WTC11 (cell line): Measurements from ENCODE around the gene OPRL1. TPM values are rescaled to one million over a fixed set of nuclear protein-coding genes. Genes with fewer than 3 reads are reported as not detected.

Source experiments
- ATAC-seq: fragments of 200-7000 bp; cut with Tn5 transposase; 2 replicates; pipeline ENCODE4 v1.10.0; 2021; ENCODE audit warnings: mild to moderate bottlenecking, moderate library complexity
- CTCF ChIA-PET: fragments of 300-600 bp; sonication (Branson Sonifier 250); formaldehyde crosslinking; loops from one replicate; lab custom pipeline; 2021; ENCODE audit warnings: antibody characterized with exemption; lab: Charles Lee
- POLR2A ChIA-PET: fragments of 350-600 bp; sonication (Branson Sonifier 250); formaldehyde crosslinking; loops from one replicate; lab custom pipeline; 2021; ENCODE audit warnings: antibody characterized with exemption; lab: Charles Lee
- DNase-seq: peaks from one replicate; pipeline ENCODE4 v3.0.0; 2021; ENCODE audit warnings: low spot score
- H3K27ac Mint-ChIP-seq: 2 replicates; pipeline ENCODE4 v1.8.0; 2021; ENCODE audit warnings: mixed read lengths
- H3K27me3 Mint-ChIP-seq: 2 replicates; pipeline ENCODE4 v1.8.0; 2021; ENCODE audit warnings: low read depth, mild to moderate bottlenecking, moderate library complexity, mixed read lengths
- H3K36me3 Mint-ChIP-seq: 2 replicates; pipeline ENCODE4 v1.8.0; 2021; ENCODE audit warnings: mixed read lengths
- H3K4me1 Mint-ChIP-seq: 2 replicates; pipeline ENCODE4 v1.8.0; 2022; ENCODE audit warnings: mixed read lengths
- H3K4me3 Mint-ChIP-seq: 2 replicates; pipeline ENCODE4 v1.8.0; 2021; ENCODE audit warnings: mild to moderate bottlenecking, moderate library complexity, mixed read lengths
- H3K9me3 Mint-ChIP-seq: 2 replicates; pipeline ENCODE4 v1.8.0; 2021; ENCODE audit warnings: mixed read lengths
- AFF4 ChIP-seq: sonication (generic); formaldehyde crosslinking; IDR thresholded peaks from 2 replicates; pipeline ENCODE4 v1.8.1; 2023; ENCODE audit warnings: mild to moderate bottlenecking, missing genetic modification reagents, borderline replicate concordance
- ATF1 ChIP-seq: sonication (generic); formaldehyde crosslinking; IDR thresholded peaks from 2 replicates; pipeline ENCODE4 v1.8.1; 2023; ENCODE audit warnings: mild to moderate bottlenecking, moderate library complexity, missing genetic modification reagents
- E2F4 ChIP-seq: sonication (generic); formaldehyde crosslinking; IDR thresholded peaks from 2 replicates; pipeline ENCODE4 v1.8.1; 2022; ENCODE audit warnings: low read depth, mild to moderate bottlenecking, moderate library complexity, missing genetic modification reagents, borderline replicate concordance
- EMX1 ChIP-seq: fragments of 250-450 bp; sonication (Bioruptor Pico); IDR thresholded peaks from 2 replicates; pipeline ENCODE4 v1.8.0; 2021; ENCODE audit warnings: mild to moderate bottlenecking
- GABPB1 ChIP-seq: sonication (generic); formaldehyde crosslinking; IDR thresholded peaks from 2 replicates; pipeline ENCODE4 v1.8.1; 2023; ENCODE audit warnings: mild to moderate bottlenecking, missing genetic modification reagents
- GRHL2 ChIP-seq: fragments of 250-450 bp; sonication (Bioruptor Pico); IDR thresholded peaks from 2 replicates; pipeline ENCODE4 v1.8.0; 2022; ENCODE audit warnings: mild to moderate bottlenecking, moderate library complexity; ENCODE audit not compliant: insufficient replicate concordance, severe bottlenecking
- JAZF1 ChIP-seq: fragments of 250-450 bp; sonication (Bioruptor Pico); IDR thresholded peaks from 2 replicates; pipeline ENCODE4 v1.9.0; 2021; ENCODE audit warnings: moderate library complexity, mild to moderate bottlenecking, inconsistent platforms
- MLX ChIP-seq: sonication (generic); formaldehyde crosslinking; IDR thresholded peaks from 2 replicates; pipeline ENCODE4 v1.8.1; 2023; ENCODE audit warnings: mild to moderate bottlenecking, missing genetic modification reagents, moderate library complexity
- NFE2L1 ChIP-seq: sonication (generic); formaldehyde crosslinking; IDR thresholded peaks from 2 replicates; pipeline ENCODE4 v1.8.1; 2023; ENCODE audit warnings: missing genetic modification reagents
- NR3C1 ChIP-seq: sonication (generic); formaldehyde crosslinking; conservative IDR thresholded peaks from 2 replicates; pipeline ENCODE4 v1.8.1; 2023; ENCODE audit warnings: low read depth, mild to moderate bottlenecking, missing genetic modification reagents
- SMAD3 ChIP-seq: sonication (generic); formaldehyde crosslinking; IDR thresholded peaks from 2 replicates; pipeline ENCODE4 v1.8.0; 2022; ENCODE audit warnings: missing genetic modification reagents, mild to moderate bottlenecking, borderline replicate concordance
- TEAD4 ChIP-seq: sonication (generic); formaldehyde crosslinking; IDR thresholded peaks from 2 replicates; pipeline ENCODE4 v1.8.0; 2022; ENCODE audit warnings: mild to moderate bottlenecking, missing genetic modification reagents
- ZBTB21 ChIP-seq: sonication (generic); formaldehyde crosslinking; IDR thresholded peaks from 2 replicates; pipeline ENCODE4 v1.8.1; 2023; ENCODE audit warnings: mild to moderate bottlenecking, missing genetic modification reagents, borderline replicate concordance
- ZNF232 ChIP-seq: sonication (generic); formaldehyde crosslinking; IDR thresholded peaks from 2 replicates; pipeline ENCODE4 v1.8.0; 2022; ENCODE audit warnings: mild to moderate bottlenecking, missing genetic modification reagents
- ZNF263 ChIP-seq: sonication (generic); formaldehyde crosslinking; IDR thresholded peaks from 2 replicates; pipeline ENCODE4 v1.8.1; 2022; ENCODE audit warnings: low read depth, mild to moderate bottlenecking, moderate library complexity, missing genetic modification reagents
- ZNF416 ChIP-seq: fragments of 250-450 bp; sonication (Bioruptor Pico); IDR thresholded peaks from 2 replicates; pipeline ENCODE4 v1.9.0; 2021; ENCODE audit warnings: mild to moderate bottlenecking, inconsistent platforms
- ZNF423 ChIP-seq: fragments of 250-450 bp; sonication (Bioruptor Pico); IDR thresholded peaks from 2 replicates; pipeline ENCODE4 v2.1.2; 2022; ENCODE audit warnings: mild to moderate bottlenecking, moderate library complexity
- total RNA-seq: library from RNA; stranded (reverse); gene quantifications from 3 replicates; pipeline ENCODE4 v1.2.3, GENCODE V29; 2021
- TF ChIP-seq, protein P1 (sequence below): sonication (generic); formaldehyde crosslinking; IDR thresholded peaks from 2 replicates; pipeline ENCODE4 v1.8.1; 2023; ENCODE audit warnings: mild to moderate bottlenecking, missing genetic modification reagents
- TF ChIP-seq, protein P2 (sequence below): sonication (generic); formaldehyde crosslinking; conservative IDR thresholded peaks from 2 replicates; pipeline ENCODE4 v1.8.1; 2023; ENCODE audit warnings: mild to moderate bottlenecking, low read depth, missing genetic modification reagents, moderate library complexity
- TF ChIP-seq, protein P3 (sequence below): fragments of 250-450 bp; sonication (Bioruptor Pico); IDR thresholded peaks from 2 replicates; pipeline ENCODE4 v1.9.0; 2021; ENCODE audit warnings: mild to moderate bottlenecking

Gene OPRL1
- total RNA-seq, 1 experiment from 2014 or later = 2.0 TPM

DNA sequence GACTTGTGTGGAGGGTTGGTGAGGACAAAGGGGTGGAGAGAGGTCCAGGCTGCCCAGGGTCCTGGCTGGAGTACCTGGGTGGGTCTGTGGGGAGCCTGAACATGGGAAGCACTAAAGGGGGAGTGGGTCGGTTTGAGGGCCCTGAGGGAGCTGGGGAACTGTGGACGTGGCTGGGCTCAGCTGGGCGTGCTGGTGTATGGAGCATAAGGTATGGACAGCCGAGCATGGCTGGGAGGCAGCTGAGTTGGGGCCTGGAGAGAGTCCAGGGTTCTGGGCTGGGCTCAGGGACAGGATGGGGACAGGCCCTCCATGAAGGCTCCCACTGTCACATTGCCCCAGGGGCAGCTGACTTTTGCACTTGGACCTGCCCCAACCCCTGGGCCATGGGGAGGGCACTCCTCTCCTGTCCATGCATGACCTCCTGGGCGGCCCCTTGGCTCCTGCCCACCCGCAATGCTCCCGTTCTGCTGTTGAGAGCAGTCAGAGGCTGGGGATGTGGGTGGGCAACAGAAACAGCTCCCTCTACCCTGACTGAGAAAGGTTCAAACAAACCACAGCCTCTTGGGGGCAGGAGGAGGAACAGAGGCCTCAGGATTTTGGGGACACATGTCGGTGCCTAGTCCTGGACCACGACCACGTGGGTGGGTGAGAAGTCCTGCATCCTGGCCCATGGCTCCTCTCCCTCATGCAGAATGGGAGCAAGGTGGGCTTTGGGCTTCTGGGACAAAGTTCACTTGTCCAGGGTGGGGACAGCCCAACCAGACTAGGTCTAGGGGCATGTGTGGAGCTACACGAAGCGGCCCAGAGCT lies 39.4 kb upstream of the OPRL1 start:
- Mint-ChIP-seq H3K4me3 (no peak overlapping the region; the same call in 1 of the 2 replicates), H3K27ac (no peak overlapping the region), H3K4me1 (peaks cover 34% of the 10 kb centered on the region), H3K9me3 (no peaks in the 10 kb centered on the region)
- no peak for ATAC-seq
- TF ChIP-seq ZNF263 (CRISPR knock-in tag) = no peak
- TF ChIP-seq GABPB1 (CRISPR knock-in tag) = peak; percentile 5; the same call in 1 of the 2 replicates
- TF ChIP-seq, all 79 proteins: peak for 1
- ChIA-PET POLR2A (no interaction called here), CTCF (interaction anchor here (1.0 to 6.1 kb wide), 17 partner anchors 10 to 91 kb away, joined by 3 to 53 read pairs (median 8); partner anchors contain the start of genes LKAAEAR1, OPRL1, PRPF6 and RGS19)
- Mint-ChIP-seq H3K27me3 (peaks cover 59% of the 10 kb centered on the region), H3K36me3 (no peaks in the 10 kb centered on the region)
- no peak for DNase-seq

DNA sequence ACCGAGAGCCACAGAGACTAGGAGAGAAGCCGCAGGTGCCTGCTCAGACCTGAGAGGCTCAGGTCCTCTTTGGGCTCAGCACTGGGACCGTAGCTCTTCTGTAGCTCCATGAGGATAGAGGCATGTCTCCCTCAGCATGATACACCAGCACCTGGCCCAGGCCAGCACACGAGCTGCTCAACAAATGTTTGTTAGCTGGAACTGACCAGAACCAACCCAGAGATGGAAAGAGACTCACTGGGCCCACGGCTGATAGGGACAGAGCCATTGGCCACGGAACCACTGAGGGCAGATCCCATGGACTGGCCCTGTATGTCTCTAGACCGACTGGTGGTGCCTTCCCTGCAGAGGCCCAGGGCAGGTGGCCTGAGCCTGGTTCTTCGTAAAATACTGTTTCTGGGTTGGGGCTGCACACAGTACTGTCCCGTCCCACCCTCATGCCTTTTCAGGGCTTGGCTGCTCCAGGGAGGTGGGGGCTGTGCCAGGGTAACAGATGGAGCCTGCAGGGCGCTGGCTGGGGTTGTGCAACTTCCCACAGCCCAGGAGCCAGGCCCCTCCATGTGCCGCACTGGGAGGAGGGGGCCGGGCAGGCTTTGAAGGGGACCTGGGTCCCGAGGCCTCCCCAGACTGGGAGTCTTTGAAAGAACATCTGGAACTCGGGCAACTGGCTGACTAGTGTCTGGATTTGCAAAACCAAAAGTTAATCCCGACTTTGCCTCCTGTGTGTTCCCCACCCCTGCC lies 38.7 kb upstream of the OPRL1 start:
- Mint-ChIP-seq H3K27ac (no peak overlapping the region), H3K4me3 (peak overlapping the region; percentile 62), H3K9me3 (no peaks in the 10 kb centered on the region), H3K27me3 (peaks cover 66% of the 10 kb centered on the region), H3K4me1 (peaks cover 36% of the 10 kb centered on the region), H3K36me3 (no peaks in the 10 kb centered on the region)
- DNase-seq (no peak), ATAC-seq (no peak)
- ChIA-PET POLR2A (no interaction called here), CTCF (interaction anchor here (1.1 to 6.1 kb wide), 6 partner anchors 12 to 79 kb away, joined by 3 to 53 read pairs (median 28); partner anchors contain the start of genes PRPF6, SAMD10 and TCEA2)
- TF ChIP-seq ATF1 (CRISPR knock-in tag) (no peak), MLX (CRISPR knock-in tag) (no peak), NFE2L1 (CRISPR knock-in tag) (no peak), GRHL2 (CRISPR knock-in tag) (no peak), TEAD4 (CRISPR knock-in tag) (no peak), NR3C1 (CRISPR knock-in tag) (no peak), E2F4 (no peak), SMAD3 (CRISPR knock-in tag) (no peak), ZNF416 (CRISPR knock-in tag) (no peak), AFF4 (CRISPR knock-in tag) (no peak), ZBTB21 (CRISPR knock-in tag) (no peak), EMX1 (CRISPR knock-in tag) (no peak), ZNF232 (no peak), JAZF1 (CRISPR knock-in tag) (no peak), ZNF423 (CRISPR knock-in tag) (no peak)
- TF ChIP-seq, protein P1, sequence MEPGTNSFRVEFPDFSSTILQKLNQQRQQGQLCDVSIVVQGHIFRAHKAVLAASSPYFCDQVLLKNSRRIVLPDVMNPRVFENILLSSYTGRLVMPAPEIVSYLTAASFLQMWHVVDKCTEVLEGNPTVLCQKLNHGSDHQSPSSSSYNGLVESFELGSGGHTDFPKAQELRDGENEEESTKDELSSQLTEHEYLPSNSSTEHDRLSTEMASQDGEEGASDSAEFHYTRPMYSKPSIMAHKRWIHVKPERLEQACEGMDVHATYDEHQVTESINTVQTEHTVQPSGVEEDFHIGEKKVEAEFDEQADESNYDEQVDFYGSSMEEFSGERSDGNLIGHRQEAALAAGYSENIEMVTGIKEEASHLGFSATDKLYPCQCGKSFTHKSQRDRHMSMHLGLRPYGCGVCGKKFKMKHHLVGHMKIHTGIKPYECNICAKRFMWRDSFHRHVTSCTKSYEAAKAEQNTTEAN (CRISPR knock-in tag) = no peak
- TF ChIP-seq, protein P2, sequence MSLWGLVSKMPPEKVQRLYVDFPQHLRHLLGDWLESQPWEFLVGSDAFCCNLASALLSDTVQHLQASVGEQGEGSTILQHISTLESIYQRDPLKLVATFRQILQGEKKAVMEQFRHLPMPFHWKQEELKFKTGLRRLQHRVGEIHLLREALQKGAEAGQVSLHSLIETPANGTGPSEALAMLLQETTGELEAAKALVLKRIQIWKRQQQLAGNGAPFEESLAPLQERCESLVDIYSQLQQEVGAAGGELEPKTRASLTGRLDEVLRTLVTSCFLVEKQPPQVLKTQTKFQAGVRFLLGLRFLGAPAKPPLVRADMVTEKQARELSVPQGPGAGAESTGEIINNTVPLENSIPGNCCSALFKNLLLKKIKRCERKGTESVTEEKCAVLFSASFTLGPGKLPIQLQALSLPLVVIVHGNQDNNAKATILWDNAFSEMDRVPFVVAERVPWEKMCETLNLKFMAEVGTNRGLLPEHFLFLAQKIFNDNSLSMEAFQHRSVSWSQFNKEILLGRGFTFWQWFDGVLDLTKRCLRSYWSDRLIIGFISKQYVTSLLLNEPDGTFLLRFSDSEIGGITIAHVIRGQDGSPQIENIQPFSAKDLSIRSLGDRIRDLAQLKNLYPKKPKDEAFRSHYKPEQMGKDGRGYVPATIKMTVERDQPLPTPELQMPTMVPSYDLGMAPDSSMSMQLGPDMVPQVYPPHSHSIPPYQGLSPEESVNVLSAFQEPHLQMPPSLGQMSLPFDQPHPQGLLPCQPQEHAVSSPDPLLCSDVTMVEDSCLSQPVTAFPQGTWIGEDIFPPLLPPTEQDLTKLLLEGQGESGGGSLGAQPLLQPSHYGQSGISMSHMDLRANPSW (CRISPR knock-in tag) = no peak
- TF ChIP-seq, protein P3, sequence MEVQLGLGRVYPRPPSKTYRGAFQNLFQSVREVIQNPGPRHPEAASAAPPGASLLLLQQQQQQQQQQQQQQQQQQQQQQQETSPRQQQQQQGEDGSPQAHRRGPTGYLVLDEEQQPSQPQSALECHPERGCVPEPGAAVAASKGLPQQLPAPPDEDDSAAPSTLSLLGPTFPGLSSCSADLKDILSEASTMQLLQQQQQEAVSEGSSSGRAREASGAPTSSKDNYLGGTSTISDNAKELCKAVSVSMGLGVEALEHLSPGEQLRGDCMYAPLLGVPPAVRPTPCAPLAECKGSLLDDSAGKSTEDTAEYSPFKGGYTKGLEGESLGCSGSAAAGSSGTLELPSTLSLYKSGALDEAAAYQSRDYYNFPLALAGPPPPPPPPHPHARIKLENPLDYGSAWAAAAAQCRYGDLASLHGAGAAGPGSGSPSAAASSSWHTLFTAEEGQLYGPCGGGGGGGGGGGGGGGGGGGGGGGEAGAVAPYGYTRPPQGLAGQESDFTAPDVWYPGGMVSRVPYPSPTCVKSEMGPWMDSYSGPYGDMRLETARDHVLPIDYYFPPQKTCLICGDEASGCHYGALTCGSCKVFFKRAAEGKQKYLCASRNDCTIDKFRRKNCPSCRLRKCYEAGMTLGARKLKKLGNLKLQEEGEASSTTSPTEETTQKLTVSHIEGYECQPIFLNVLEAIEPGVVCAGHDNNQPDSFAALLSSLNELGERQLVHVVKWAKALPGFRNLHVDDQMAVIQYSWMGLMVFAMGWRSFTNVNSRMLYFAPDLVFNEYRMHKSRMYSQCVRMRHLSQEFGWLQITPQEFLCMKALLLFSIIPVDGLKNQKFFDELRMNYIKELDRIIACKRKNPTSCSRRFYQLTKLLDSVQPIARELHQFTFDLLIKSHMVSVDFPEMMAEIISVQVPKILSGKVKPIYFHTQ (CRISPR knock-in tag) = no peak
